Measurements from ENCODE around the gene RPAP2.
"Not testable (repeated sequence)": the region's sequence is repeated elsewhere in the genome, so short reads cannot be mapped to it uniquely, and the experiment has no call there.

Gene RPAP2

DNA sequence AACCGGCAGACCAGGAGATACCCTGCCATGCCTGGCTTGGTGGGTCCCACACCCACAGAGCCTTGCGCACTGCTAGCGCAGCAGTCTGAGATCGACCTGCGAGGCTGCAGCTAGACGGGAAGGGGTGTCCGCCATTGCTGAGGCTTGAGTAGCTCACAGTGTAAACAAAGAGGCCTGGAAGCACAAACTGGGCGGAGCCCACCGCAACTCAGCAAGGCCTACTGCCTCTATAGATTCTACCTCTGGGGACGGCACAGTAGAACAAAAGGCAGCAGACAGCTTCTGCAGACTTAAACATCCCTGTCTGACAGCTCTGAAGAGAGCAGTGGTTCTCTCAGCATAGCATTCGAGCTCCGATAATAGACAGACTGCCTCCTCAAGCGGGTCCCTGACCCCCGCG, 19.1 kb upstream of the RPAP2 start:
- not testable (repeated sequence) for H3K14ac ChIP-seq (ENCODE audit: low read length); H3K27me3 ChIP-seq (ENCODE audit: control insufficient read depth in 3 of 3, insufficient read depth in 3 of 3, low read depth in 1 of 3, low read length in 3 of 3); H3K4me3 ChIP-seq (ENCODE audit: low read length in 2 of 2); H2BK15ac ChIP-seq (ENCODE audit: low read length); H4K8ac ChIP-seq (ENCODE audit: low read depth, low read length); H3K9ac ChIP-seq (ENCODE audit: low read depth, low read length, poor library complexity); H2BK12ac ChIP-seq (ENCODE audit: low read length); H2BK5ac ChIP-seq (ENCODE audit: low read length); H3K4me2 ChIP-seq (ENCODE audit: insufficient read depth, low read length, poor library complexity, severe bottlenecking); H3K4me1 ChIP-seq (ENCODE audit: control insufficient read depth in 2 of 2, insufficient read depth in 1 of 2, low read depth in 1 of 2, low read length in 2 of 2); H3K4ac ChIP-seq (ENCODE audit: low read length); H3K27ac ChIP-seq (replicated peaks; ENCODE audit: low read length); H2BK120ac ChIP-seq (ENCODE audit: low read depth, low read length); H2AFZ ChIP-seq (ENCODE audit: low read length); H3K79me1 ChIP-seq (ENCODE audit: low read depth, low read length); H3K23ac ChIP-seq (ENCODE audit: low read depth, low read length, poor library complexity); H4K91ac ChIP-seq (ENCODE audit: low read depth, low read length, poor library complexity); DNase-seq (ENCODE audit: low spot score); H3K9me3 ChIP-seq (replicated peaks in 1 of 2; ENCODE audit: control insufficient read depth in 2 of 2, insufficient read depth in 1 of 2, low read depth in 1 of 2, low read length in 2 of 2)
- Histone ChIP-seq H2AK5ac (ENCODE audit: low read depth, low read length) (peak overlapping the region; percentile 78), H3K18ac (ENCODE audit: low read length) (peak overlapping the region; percentile 59), H3K36me3 (replicated peaks in 1 of 2; ENCODE audit: control insufficient read depth in 2 of 2, insufficient read depth in 2 of 2, low read length in 2 of 2) (peaks cover 0 to 68% of the 10 kb centered on the region in 2 donors)
- no CpG with 5 or more reads among the region's 15 CpGs for WGBS, 2 donors (ENCODE audit: extremely low coverage in 2 of 2, insufficient read length in 2 of 2, insufficient replicate concordance in 1 of 2)

DNA sequence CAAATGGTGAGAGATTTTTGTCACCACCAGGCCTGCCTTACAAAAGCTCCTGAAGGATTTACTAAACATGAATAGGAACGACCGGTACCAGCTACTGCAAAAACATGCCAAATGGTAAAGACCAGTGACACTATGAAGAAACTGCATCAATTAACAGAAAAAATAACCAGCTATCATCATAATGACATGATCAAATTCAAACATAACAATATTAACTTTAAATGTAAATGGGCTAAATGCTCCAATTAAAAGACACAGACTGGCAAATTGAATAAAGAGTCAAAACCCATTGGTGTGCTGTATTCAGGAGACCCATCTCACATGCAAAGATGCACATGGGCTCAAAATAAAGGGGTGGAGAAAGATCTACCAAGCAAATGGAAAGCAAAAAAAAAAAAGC, 17.4 kb upstream of the RPAP2 start:
- WGBS, 2 donors (ENCODE audit: extremely low coverage in 2 of 2, insufficient read length in 2 of 2, insufficient replicate concordance in 1 of 2) = no CpG with 5 or more reads among the region's 2 CpGs
- peaks cover 0 to 67% of the 10 kb centered on the region in 2 donors for H3K36me3 ChIP-seq (replicated peaks in 1 of 2; ENCODE audit: control insufficient read depth in 2 of 2, insufficient read depth in 2 of 2, low read length in 2 of 2)
- H2BK5ac ChIP-seq (ENCODE audit: low read length); H3K27me3 ChIP-seq (ENCODE audit: control insufficient read depth in 3 of 3, insufficient read depth in 3 of 3, low read depth in 1 of 3, low read length in 3 of 3); H3K4me1 ChIP-seq (ENCODE audit: control insufficient read depth in 2 of 2, insufficient read depth in 1 of 2, low read depth in 1 of 2, low read length in 2 of 2); H2BK15ac ChIP-seq (ENCODE audit: low read length); H3K18ac ChIP-seq (ENCODE audit: low read length); H3K9ac ChIP-seq (ENCODE audit: low read depth, low read length, poor library complexity); H3K23ac ChIP-seq (ENCODE audit: low read depth, low read length, poor library complexity); H4K8ac ChIP-seq (ENCODE audit: low read depth, low read length); H3K27ac ChIP-seq (replicated peaks; ENCODE audit: low read length); H3K9me3 ChIP-seq (replicated peaks in 1 of 2; ENCODE audit: control insufficient read depth in 2 of 2, insufficient read depth in 1 of 2, low read depth in 1 of 2, low read length in 2 of 2); H3K79me1 ChIP-seq (ENCODE audit: low read depth, low read length); H3K4me3 ChIP-seq (ENCODE audit: low read length in 2 of 2); H2BK120ac ChIP-seq (ENCODE audit: low read depth, low read length); H3K14ac ChIP-seq (ENCODE audit: low read length); H3K4me2 ChIP-seq (ENCODE audit: insufficient read depth, low read length, poor library complexity, severe bottlenecking); H2AFZ ChIP-seq (ENCODE audit: low read length); H4K91ac ChIP-seq (ENCODE audit: low read depth, low read length, poor library complexity); H2BK12ac ChIP-seq (ENCODE audit: low read length); H2AK5ac ChIP-seq (ENCODE audit: low read depth, low read length); H3K4ac ChIP-seq (ENCODE audit: low read length); DNase-seq (ENCODE audit: low spot score): not testable (repeated sequence)

DNA sequence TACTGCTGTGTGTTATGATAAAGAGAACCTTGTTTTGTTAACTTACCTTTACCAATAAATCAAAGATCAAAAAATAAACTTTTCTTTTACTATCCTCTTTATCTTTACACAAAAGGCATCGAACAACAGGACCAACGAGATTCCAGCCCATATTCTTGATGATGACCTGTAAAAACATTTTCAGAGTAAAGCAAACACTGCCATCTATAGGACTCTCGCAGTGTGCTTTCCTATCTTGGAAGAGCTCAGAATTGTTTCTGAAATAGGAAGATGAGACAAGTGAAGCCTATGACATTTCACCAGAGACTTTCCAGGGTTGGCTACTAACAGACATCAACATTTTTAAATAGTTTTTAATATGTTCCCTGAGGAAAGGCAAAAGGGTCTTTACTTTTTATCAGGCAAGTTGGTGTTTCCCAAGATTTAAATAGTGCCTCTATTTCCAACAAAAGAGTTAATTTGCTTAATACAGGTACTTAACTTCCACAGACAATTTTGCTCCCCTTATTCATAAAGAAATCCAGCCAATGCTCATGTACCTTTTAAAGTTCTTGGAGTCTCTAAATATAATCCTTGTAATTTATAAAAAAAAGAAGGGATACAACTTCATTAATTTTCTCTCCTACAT, 7.4 kb upstream of the RPAP2 start:
- Histone ChIP-seq H3K27me3 (ENCODE audit: control insufficient read depth in 3 of 3, insufficient read depth in 3 of 3, low read depth in 1 of 3, low read length in 3 of 3) (no peaks in the 10 kb centered on the region), H2BK15ac (ENCODE audit: low read length) (no peak overlapping the region), H3K79me1 (ENCODE audit: low read depth, low read length) (peaks cover 2% of the 10 kb centered on the region), H3K27ac (replicated peaks; ENCODE audit: low read length) (no peak overlapping the region), H2AFZ (ENCODE audit: low read length) (no peak overlapping the region), H3K4me3 (ENCODE audit: low read length in 2 of 2) (no peak overlapping the region), H3K23ac (ENCODE audit: low read depth, low read length, poor library complexity) (no peak overlapping the region), H4K91ac (ENCODE audit: low read depth, low read length, poor library complexity) (no peak overlapping the region), H3K4ac (ENCODE audit: low read length) (no peak overlapping the region), H3K14ac (ENCODE audit: low read length) (no peak overlapping the region), H3K4me2 (ENCODE audit: insufficient read depth, low read length, poor library complexity, severe bottlenecking) (no peak overlapping the region), H2BK120ac (ENCODE audit: low read depth, low read length) (no peak overlapping the region), H2BK12ac (ENCODE audit: low read length) (no peak overlapping the region), H4K8ac (ENCODE audit: low read depth, low read length) (no peak overlapping the region), H3K9ac (ENCODE audit: low read depth, low read length, poor library complexity) (no peak overlapping the region), H3K36me3 (replicated peaks in 1 of 2; ENCODE audit: control insufficient read depth in 2 of 2, insufficient read depth in 2 of 2, low read length in 2 of 2) (peaks cover 5 to 86% of the 10 kb centered on the region in 2 donors), H2BK5ac (ENCODE audit: low read length) (no peak overlapping the region), H3K9me3 (replicated peaks in 1 of 2; ENCODE audit: control insufficient read depth in 2 of 2, insufficient read depth in 1 of 2, low read depth in 1 of 2, low read length in 2 of 2) (peaks cover 0 to 7% of the 10 kb centered on the region in 2 donors), H2AK5ac (ENCODE audit: low read depth, low read length) (no peak overlapping the region), H3K18ac (ENCODE audit: low read length) (no peak overlapping the region), H3K4me1 (ENCODE audit: control insufficient read depth in 2 of 2, insufficient read depth in 1 of 2, low read depth in 1 of 2, low read length in 2 of 2) (no peaks in the 10 kb centered on the region)
- no CpG with 5 or more reads among the region's 3 CpGs for WGBS, 2 donors (ENCODE audit: extremely low coverage in 2 of 2, insufficient read length in 2 of 2, insufficient replicate concordance in 1 of 2)
- no peak for DNase-seq (ENCODE audit: low spot score)

DNA sequence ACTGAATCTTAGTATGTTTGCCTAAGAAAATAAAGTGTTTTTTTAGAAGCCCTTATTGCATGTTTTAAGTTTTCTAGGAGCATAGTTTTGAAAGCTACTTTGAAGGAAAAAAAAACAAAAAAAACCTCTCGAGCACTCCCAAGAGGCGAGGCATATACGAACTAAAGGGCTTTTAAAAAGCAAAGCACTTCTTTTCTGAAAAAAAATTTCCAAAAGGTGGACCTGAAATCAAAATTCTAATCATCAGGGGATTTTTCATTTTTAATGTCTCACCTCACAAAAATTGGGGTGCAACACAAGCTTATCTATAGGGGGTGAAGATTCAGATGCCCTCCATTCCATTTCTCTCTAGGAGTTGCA, 666 bp upstream of the RPAP2 start:
- Histone ChIP-seq H3K36me3 (replicated peaks in 1 of 2; ENCODE audit: control insufficient read depth in 2 of 2, insufficient read depth in 2 of 2, low read length in 2 of 2) (peaks cover 2 to 62% of the 10 kb centered on the region in 2 donors), H4K91ac (ENCODE audit: low read depth, low read length, poor library complexity) (no peak overlapping the region), H3K14ac (ENCODE audit: low read length) (no peak overlapping the region), H3K23ac (ENCODE audit: low read depth, low read length, poor library complexity) (no peak overlapping the region), H2BK120ac (ENCODE audit: low read depth, low read length) (no peak overlapping the region), H3K4ac (ENCODE audit: low read length) (no peak overlapping the region), H2BK5ac (ENCODE audit: low read length) (peak overlapping the region; percentile 100), H3K79me1 (ENCODE audit: low read depth, low read length) (peaks cover 3% of the 10 kb centered on the region), H4K8ac (ENCODE audit: low read depth, low read length) (no peak overlapping the region), H3K4me3 (ENCODE audit: low read length in 2 of 2) (peak overlapping the region; percentile 87 to 100), H3K9me3 (replicated peaks in 1 of 2; ENCODE audit: control insufficient read depth in 2 of 2, insufficient read depth in 1 of 2, low read depth in 1 of 2, low read length in 2 of 2) (peaks cover 0 to 7% of the 10 kb centered on the region in 2 donors), H3K27me3 (ENCODE audit: control insufficient read depth in 3 of 3, insufficient read depth in 3 of 3, low read depth in 1 of 3, low read length in 3 of 3) (no peaks in the 10 kb centered on the region), H3K9ac (ENCODE audit: low read depth, low read length, poor library complexity) (peak overlapping the region; percentile 99), H3K4me1 (ENCODE audit: control insufficient read depth in 2 of 2, insufficient read depth in 1 of 2, low read depth in 1 of 2, low read length in 2 of 2) (peaks cover 2 to 6% of the 10 kb centered on the region in 2 donors), H2AK5ac (ENCODE audit: low read depth, low read length) (no peak overlapping the region), H2BK15ac (ENCODE audit: low read length) (no peak overlapping the region), H2AFZ (ENCODE audit: low read length) (peak overlapping the region; percentile 98), H2BK12ac (ENCODE audit: low read length) (no peak overlapping the region), H3K18ac (ENCODE audit: low read length) (peak overlapping the region; percentile 100), H3K27ac (replicated peaks; ENCODE audit: low read length) (peak overlapping the region; percentile 99), H3K4me2 (ENCODE audit: insufficient read depth, low read length, poor library complexity, severe bottlenecking) (peak overlapping the region; percentile 78)
- no peak for DNase-seq (ENCODE audit: low spot score)
- WGBS, 2 donors (ENCODE audit: extremely low coverage in 2 of 2, insufficient read length in 2 of 2, insufficient replicate concordance in 1 of 2) = no CpG with 5 or more reads among the region's 3 CpGs

All from neuronal stem cell (in vitro differentiated cells).